Endothelial cell (in vitro differentiated cells): ENCODE data around the gene STAT5B. TPM values are rescaled to one million over a fixed set of nuclear protein-coding genes. Genes with fewer than 3 reads are reported as not detected.
A peak's percentile ranks its signal among the peaks of the same experiment; 100 is the strongest.

Experiments used
- DNase-seq: peaks from one replicate; pipeline ENCODE4 v3.0.0; 2021; ENCODE audit warnings: low spot score
- H3K27ac Mint-ChIP-seq: one replicate; pipeline ENCODE4 v1.8.0; 2021; ENCODE audit warnings: mixed read lengths, inconsistent platforms; ENCODE audit not compliant: unreplicated experiment
- H3K27me3 Mint-ChIP-seq: one replicate; pipeline ENCODE4 v1.8.0; 2021; ENCODE audit warnings: mild to moderate bottlenecking, moderate library complexity, mixed read lengths, inconsistent platforms; ENCODE audit not compliant: unreplicated experiment
- H3K36me3 Mint-ChIP-seq: one replicate; pipeline ENCODE4 v1.8.0; 2021; ENCODE audit warnings: mild to moderate bottlenecking, low read depth, mixed read lengths, inconsistent platforms; ENCODE audit not compliant: unreplicated experiment
- H3K4me1 Mint-ChIP-seq: one replicate; pipeline ENCODE4 v1.8.0; 2021; ENCODE audit warnings: mild to moderate bottlenecking, mixed read lengths, inconsistent platforms; ENCODE audit not compliant: unreplicated experiment
- H3K4me3 Mint-ChIP-seq: one replicate; pipeline ENCODE4 v1.8.0; 2021; ENCODE audit warnings: mild to moderate bottlenecking, mixed read lengths, inconsistent platforms; ENCODE audit not compliant: unreplicated experiment
- H3K9me3 Mint-ChIP-seq: one replicate; pipeline ENCODE4 v1.8.0; 2021; ENCODE audit warnings: mixed read lengths, inconsistent platforms; ENCODE audit not compliant: unreplicated experiment
- total RNA-seq: library from RNA; stranded (reverse); fragmentation: NEBNext Ultra II Directional; extraction: Animal tissue kit (Norgen Biotek cat#: 25700); gene quantifications from one replicate; pipeline ENCODE4 v1.2.1, GENCODE V29; 2021; ENCODE audit not compliant: unreplicated experiment
- TF ChIP-seq, protein P1 (sequence below): fragments of 200-600 bp; sonication (generic); IDR thresholded peaks from one replicate; pipeline ENCODE4 v1.5.0; 2021; ENCODE audit warnings: antibody characterized with exemption; ENCODE audit not compliant: unreplicated experiment

Gene STAT5B
- total RNA-seq, 1 donor from 2014 or later, result 40.2 TPM

- H3K36me3 Mint-ChIP-seq, result no peaks in the 10 kb centered on the region
- no peak overlapping the region for H3K4me3 Mint-ChIP-seq
- no peaks in the 10 kb centered on the region for H3K27me3 Mint-ChIP-seq
- no peak overlapping the region for H3K27ac Mint-ChIP-seq
- H3K4me1 Mint-ChIP-seq, result no peaks in the 10 kb centered on the region
- DNase-seq, result no peak
- TF ChIP-seq, protein P1, sequence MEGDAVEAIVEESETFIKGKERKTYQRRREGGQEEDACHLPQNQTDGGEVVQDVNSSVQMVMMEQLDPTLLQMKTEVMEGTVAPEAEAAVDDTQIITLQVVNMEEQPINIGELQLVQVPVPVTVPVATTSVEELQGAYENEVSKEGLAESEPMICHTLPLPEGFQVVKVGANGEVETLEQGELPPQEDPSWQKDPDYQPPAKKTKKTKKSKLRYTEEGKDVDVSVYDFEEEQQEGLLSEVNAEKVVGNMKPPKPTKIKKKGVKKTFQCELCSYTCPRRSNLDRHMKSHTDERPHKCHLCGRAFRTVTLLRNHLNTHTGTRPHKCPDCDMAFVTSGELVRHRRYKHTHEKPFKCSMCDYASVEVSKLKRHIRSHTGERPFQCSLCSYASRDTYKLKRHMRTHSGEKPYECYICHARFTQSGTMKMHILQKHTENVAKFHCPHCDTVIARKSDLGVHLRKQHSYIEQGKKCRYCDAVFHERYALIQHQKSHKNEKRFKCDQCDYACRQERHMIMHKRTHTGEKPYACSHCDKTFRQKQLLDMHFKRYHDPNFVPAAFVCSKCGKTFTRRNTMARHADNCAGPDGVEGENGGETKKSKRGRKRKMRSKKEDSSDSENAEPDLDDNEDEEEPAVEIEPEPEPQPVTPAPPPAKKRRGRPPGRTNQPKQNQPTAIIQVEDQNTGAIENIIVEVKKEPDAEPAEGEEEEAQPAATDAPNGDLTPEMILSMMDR, result no peak
- H3K9me3 Mint-ChIP-seq, result no peaks in the 10 kb centered on the region
These were observed 42.2 kb downstream of the STAT5B start for GRCh38 chr17:42233994-42234393.

- Mint-ChIP-seq H3K9me3 (no peaks in the 10 kb centered on the region), H3K36me3 (no peaks in the 10 kb centered on the region), H3K27ac (no peak overlapping the region), H3K4me1 (peaks cover 8% of the 10 kb centered on the region), H3K27me3 (no peaks in the 10 kb centered on the region), H3K4me3 (no peak overlapping the region)
- DNase-seq, result no peak
- TF ChIP-seq, protein P1, result no peak
These were observed 43.0 kb downstream of the STAT5B start for GRCh38 chr17:42233156-42233555.

- H3K36me3 Mint-ChIP-seq, result no peaks in the 10 kb centered on the region
- no peaks in the 10 kb centered on the region for H3K9me3 Mint-ChIP-seq
- TF ChIP-seq, protein P1, result no peak
- no peak for DNase-seq
- peaks cover 19% of the 10 kb centered on the region for H3K4me1 Mint-ChIP-seq
- no peak overlapping the region for H3K27ac Mint-ChIP-seq
- no peaks in the 10 kb centered on the region for H3K27me3 Mint-ChIP-seq
- H3K4me3 Mint-ChIP-seq, result no peak overlapping the region
These were observed 46.0 kb downstream of the STAT5B start for GRCh38 chr17:42230225-42230624.

DNA sequence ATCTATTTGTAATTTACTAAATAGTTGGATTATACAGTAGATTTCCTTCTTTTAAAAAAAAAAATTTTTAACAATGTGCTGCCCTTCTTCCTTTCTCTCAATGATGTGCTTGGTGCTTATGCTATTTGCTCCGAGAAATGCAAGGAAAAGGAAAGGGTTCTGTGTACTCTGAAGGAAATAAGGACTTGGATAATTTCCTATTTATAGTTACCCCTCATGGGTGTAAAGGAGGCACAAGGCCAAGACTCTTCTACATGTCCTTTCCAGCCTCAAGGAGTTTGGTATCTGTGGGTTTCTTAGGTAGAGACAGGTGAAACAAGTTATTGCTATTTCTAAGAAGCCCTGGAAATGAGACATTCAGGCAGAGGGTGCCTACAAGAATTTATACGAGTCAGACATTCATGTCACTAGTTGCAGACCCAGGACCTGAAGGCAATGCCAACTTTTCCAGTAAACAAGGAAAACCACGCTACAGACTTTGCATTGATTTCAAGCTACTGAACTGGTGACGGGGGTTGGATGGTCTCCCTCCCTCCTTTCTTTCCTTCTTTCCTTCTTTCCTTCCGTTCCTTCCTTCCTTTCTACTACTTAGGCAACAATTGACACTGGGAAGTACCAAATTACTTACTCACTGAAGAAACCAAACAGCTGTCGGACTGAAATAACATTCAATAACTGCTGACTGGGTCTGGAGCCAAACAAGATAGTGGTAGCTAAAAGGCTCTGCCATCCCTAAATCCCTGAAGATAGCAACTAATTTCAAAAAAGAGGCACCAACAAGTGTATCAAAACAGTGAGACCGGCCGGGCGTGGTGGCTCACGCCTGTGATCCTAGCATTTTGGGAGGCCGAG lies 48.1 kb downstream of the STAT5B start:
- Mint-ChIP-seq H3K27me3 (no peaks in the 10 kb centered on the region), H3K4me3 (no peak overlapping the region), H3K9me3 (no peaks in the 10 kb centered on the region), H3K27ac (peak overlapping the region; percentile 67), H3K4me1 (peaks cover 19% of the 10 kb centered on the region), H3K36me3 (peaks cover 11% of the 10 kb centered on the region)
- TF ChIP-seq, protein P1, result no peak
- DNase-seq, result no peak

DNA sequence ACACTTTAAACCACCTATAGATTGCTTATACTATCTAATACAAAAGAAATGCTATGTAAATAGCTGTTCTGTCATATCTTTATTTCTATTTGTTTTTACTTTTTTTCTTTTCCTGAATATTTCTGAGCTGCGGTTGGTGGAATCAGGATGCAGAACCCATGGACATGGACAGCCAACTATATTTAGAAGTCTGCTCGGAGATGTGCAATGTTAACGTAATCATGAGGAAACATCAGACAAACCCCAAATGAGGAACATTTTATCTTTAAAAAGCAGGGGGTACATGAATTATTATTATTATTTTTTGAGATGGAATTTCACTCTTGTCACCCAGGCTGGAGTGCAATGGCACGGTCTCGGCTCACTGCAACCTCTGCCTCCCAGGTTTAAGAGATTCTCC lies 50.5 kb downstream of the STAT5B start:
- H3K36me3 Mint-ChIP-seq, result peaks cover 20% of the 10 kb centered on the region
- no peaks in the 10 kb centered on the region for H3K9me3 Mint-ChIP-seq
- peaks cover 2% of the 10 kb centered on the region for H3K27me3 Mint-ChIP-seq
- peaks cover 22% of the 10 kb centered on the region for H3K4me1 Mint-ChIP-seq
- no peak for DNase-seq
- no peak overlapping the region for H3K27ac Mint-ChIP-seq
- no peak overlapping the region for H3K4me3 Mint-ChIP-seq
- TF ChIP-seq, protein P1, result no peak
